Stomach (tissue), 9 donors: ENCODE measurements around the gene GAP43. TPM values are rescaled to one million over a fixed set of nuclear protein-coding genes. Genes with fewer than 3 reads are reported as not detected.

ENCODE experiments used
- DNase-seq, 2 donors: peaks; one replicate each; pipeline versions ENCODE4 v3.0.0 to v3.0.0-alpha.2; 2013 to 2019
- H3K27ac ChIP-seq, 5 donors: fragments of 200-600 bp in 4 of 5; sonication (generic) in 4 of 5; one replicate each; pipeline ENCODE4 v1.5.1; 2013 to 2019; ENCODE audit warnings: mild to moderate bottlenecking in 1 of 5, moderate library complexity in 1 of 5
- H3K27me3 ChIP-seq, 3 donors: fragments of 200-600 bp; sonication (generic); one replicate each; pipeline ENCODE4 v1.5.1; 2017 to 2019; ENCODE audit warnings: mixed run types in 1 of 3
- H3K36me3 ChIP-seq, 4 donors: fragments of 200-600 bp; sonication (generic); 1 replicate in 3 of 4; 2 replicates in 1 of 4; pipeline ENCODE4 v1.5.1; 2016 to 2019
- H3K4me1 ChIP-seq, 4 donors: fragments of 200-600 bp; sonication (generic); one replicate each; pipeline ENCODE4 v1.5.1; 2016 to 2019
- H3K4me3 ChIP-seq, 4 donors: fragments of 200-600 bp; sonication (generic) in 3 of 4; one replicate each; pipeline ENCODE4 v1.5.1; 2016 to 2019; ENCODE audit warnings: mild to moderate bottlenecking in 1 of 4
- H3K9me3 ChIP-seq, 4 donors: fragments of 200-600 bp; sonication (generic); one replicate each; pipeline ENCODE4 v1.5.1; 2016 to 2019
- EP300 ChIP-seq: sonication (generic); formaldehyde crosslinking; IDR thresholded peaks from one replicate; pipeline ENCODE4 v1.6.1; 2017; ENCODE audit warnings: antibody characterized with exemption
- POLR2A ChIP-seq, 4 donors: fragments of 450-650 bp; IDR thresholded peaks; one replicate each; pipeline ENCODE4 v1.6.1; 2016; ENCODE audit warnings: antibody characterized with exemption in 4 of 4, control low read depth in 2 of 4, mild to moderate bottlenecking in 1 of 4, moderate library complexity in 1 of 4
- POLR2AphosphoS5 ChIP-seq, 3 donors: sonication (generic); formaldehyde crosslinking; IDR thresholded peaks; one replicate each; pipeline ENCODE4 v1.6.1; 2016; ENCODE audit warnings: antibody characterized with exemption in 3 of 3
- WGBS, 5 donors: extraction: QIAGEN DNeasy Blood & Tissue Kit in 3 of 5; methylation state at CpG; one replicate each; pipeline versions ENCODE4 v1.1.5 to v1.1.7; 2013 to 2018; 5-methylcytosine and 5-hydroxymethylcytosine counted together
- intact Hi-C: fragments of 100-400 bp; cut with DNase I; formaldehyde crosslinking; loops from one replicate; pipeline ENCODE4 v1.15.1; 2023; ENCODE audit warnings: low total_unique reads
- polyA plus RNA-seq, 3 donors: library from polyadenylated mRNA; stranded (reverse); fragments of 200-250 nt; gene quantifications; one replicate each; pipeline ENCODE4 v1.2.3, GENCODE V29; 2013
- total RNA-seq, 5 donors: library from RNA; depleted of rRNA; stranded (reverse); fragments of >200 nt; gene quantifications; one replicate each; pipeline versions ENCODE4 v1.1.0 to v1.2.3, GENCODE V29; 2014 to 2016
- TF ChIP-seq, protein P1 (sequence below), 7 experiments: fragments of 450-650 bp in 4 of 7; fragments of 200-600 bp in 3 of 7; sonication (generic) in 3 of 7; IDR thresholded peaks; one replicate each; pipeline ENCODE4 v1.5.1; 2016 to 2019; ENCODE audit warnings: antibody characterized with exemption in 7 of 7, control low read depth in 2 of 7, mild to moderate bottlenecking in 1 of 7
- donor health status: healthy with polysubstance abuse.
- donor health status: Bipolar disorder and iron deficiency.
- donor health status: healthy.

Gene GAP43
- total and polyA plus RNA-seq, 8 donors, result 1.00 to 4.8 (median 1.4) TPM; not detected in 2

DNA sequence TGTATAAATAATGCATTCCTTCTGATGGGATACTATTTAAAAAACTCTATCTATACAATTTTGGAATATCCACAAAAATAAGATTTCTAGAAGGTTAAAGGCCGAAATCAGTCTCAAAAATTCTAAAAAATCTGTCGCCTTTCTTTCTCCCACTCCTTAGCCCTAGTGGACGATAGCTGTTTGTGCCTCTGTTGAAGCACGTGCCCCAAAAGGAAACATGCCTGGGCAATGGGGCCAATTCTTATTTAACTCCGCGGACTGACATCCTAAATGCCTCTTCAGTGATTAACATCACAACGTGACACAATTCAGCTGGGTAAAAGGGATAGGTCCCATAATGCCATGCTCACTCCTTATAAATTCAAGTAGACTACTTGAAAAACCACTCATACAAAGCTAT, 65.1 kb downstream of the GAP43 start:
- DNase-seq, result no peak
- no peaks in the 10 kb centered on the region for H3K36me3 ChIP-seq
- WGBS, 5 donors, result 92 to 93% (median 92%) methylated on average over 7 of the region's 7 CpGs
- no peaks in the 10 kb centered on the region for H3K27me3 ChIP-seq
- H3K4me1 ChIP-seq, result peaks cover 0 to 4% (median 0%) of the 10 kb centered on the region in 4 donors
- no peak overlapping the region for H3K4me3 ChIP-seq
- TF ChIP-seq POLR2A (IDR thresholded peaks at IDR 0.05) (no peak), EP300 (no peak), POLR2AphosphoS5 (IDR thresholded peaks at IDR 0.05) (no peak)
- TF ChIP-seq, protein P1, sequence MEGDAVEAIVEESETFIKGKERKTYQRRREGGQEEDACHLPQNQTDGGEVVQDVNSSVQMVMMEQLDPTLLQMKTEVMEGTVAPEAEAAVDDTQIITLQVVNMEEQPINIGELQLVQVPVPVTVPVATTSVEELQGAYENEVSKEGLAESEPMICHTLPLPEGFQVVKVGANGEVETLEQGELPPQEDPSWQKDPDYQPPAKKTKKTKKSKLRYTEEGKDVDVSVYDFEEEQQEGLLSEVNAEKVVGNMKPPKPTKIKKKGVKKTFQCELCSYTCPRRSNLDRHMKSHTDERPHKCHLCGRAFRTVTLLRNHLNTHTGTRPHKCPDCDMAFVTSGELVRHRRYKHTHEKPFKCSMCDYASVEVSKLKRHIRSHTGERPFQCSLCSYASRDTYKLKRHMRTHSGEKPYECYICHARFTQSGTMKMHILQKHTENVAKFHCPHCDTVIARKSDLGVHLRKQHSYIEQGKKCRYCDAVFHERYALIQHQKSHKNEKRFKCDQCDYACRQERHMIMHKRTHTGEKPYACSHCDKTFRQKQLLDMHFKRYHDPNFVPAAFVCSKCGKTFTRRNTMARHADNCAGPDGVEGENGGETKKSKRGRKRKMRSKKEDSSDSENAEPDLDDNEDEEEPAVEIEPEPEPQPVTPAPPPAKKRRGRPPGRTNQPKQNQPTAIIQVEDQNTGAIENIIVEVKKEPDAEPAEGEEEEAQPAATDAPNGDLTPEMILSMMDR (IDR thresholded peaks at IDR 0.05), result no peak
- intact Hi-C loops, result loop anchor here (5.0 kb wide), 1 partner anchor 471 kb away; no protein-coding TSS in a partner anchor
- no peaks in the 10 kb centered on the region for H3K9me3 ChIP-seq
- no peak overlapping the region for H3K27ac ChIP-seq

DNA sequence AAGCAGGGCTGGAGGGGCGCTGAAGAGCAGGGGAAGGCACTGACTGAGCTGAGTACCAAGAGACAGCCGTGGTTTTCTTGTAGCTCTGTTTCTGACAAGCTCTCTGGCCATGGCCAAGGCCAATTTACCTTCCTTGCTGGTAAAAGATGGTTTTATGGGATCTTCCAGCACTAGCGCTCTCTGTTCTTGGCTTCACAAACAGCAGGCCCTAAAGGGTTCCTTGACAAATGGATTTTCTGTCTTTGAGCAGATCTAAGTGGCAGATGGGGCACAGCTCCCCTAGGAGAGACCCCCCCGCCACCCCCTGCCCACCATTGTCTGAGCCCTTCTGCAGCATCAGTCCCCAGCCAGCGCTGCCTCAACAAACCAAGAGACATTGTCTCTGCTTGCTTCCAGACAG, 66.6 kb downstream of the GAP43 start:
- no peaks in the 10 kb centered on the region for H3K36me3 ChIP-seq
- no peaks in the 10 kb centered on the region for H3K9me3 ChIP-seq
- H3K4me1 ChIP-seq, result peaks cover 0 to 4% (median 0%) of the 10 kb centered on the region in 4 donors
- no peak for TF ChIP-seq EP300
- TF ChIP-seq, protein P1 (IDR thresholded peaks at IDR 0.05), result no peak
- no peak for TF ChIP-seq POLR2AphosphoS5 (IDR thresholded peaks at IDR 0.05)
- TF ChIP-seq POLR2A (IDR thresholded peaks at IDR 0.05), result no peak
- H3K27me3 ChIP-seq, result no peaks in the 10 kb centered on the region
- intact Hi-C loops, result loop anchor here (5.0 kb wide), 1 partner anchor 473 kb away; no protein-coding TSS in a partner anchor
- no peak for DNase-seq
- H3K27ac ChIP-seq, result no peak overlapping the region
- 82 to 91% (median 88%) methylated on average over 5 of the region's 5 CpGs for WGBS, 5 donors
- no peak overlapping the region for H3K4me3 ChIP-seq

DNA sequence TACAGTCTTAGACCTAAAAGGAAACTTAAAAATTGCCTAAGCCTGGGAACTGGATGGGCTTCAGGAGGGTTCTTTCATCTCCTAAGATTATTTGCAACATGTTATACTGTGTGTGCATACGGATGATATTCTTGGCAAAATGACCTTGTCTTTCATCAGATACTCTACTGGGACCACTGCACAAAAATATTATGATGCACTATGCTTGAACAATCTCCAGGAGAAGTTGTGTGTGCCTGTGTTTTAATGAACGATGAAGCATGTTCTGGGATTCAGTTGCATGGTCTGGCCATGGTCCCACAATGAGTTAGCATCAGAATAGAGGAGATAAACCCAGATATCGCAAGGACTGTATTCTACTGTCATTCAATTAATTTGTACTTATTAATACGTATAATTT, 68.7 kb downstream of the GAP43 start:
- no peaks in the 10 kb centered on the region for H3K9me3 ChIP-seq
- H3K4me3 ChIP-seq, result no peak overlapping the region
- H3K4me1 ChIP-seq, result peaks cover 0 to 4% (median 0%) of the 10 kb centered on the region in 4 donors
- 77 to 89% (median 84%) methylated on average over 4 of the region's 4 CpGs for WGBS, 5 donors
- H3K27ac ChIP-seq, result no peak overlapping the region
- H3K36me3 ChIP-seq, result no peaks in the 10 kb centered on the region
- H3K27me3 ChIP-seq, result no peaks in the 10 kb centered on the region
- intact Hi-C loops, result no loop called here
- TF ChIP-seq POLR2A (IDR thresholded peaks at IDR 0.05) (no peak), POLR2AphosphoS5 (IDR thresholded peaks at IDR 0.05) (no peak), EP300 (no peak)
- TF ChIP-seq, protein P1 (IDR thresholded peaks at IDR 0.05), result no peak
- DNase-seq, result peak in 1 of 2 donors; percentile 14

DNA sequence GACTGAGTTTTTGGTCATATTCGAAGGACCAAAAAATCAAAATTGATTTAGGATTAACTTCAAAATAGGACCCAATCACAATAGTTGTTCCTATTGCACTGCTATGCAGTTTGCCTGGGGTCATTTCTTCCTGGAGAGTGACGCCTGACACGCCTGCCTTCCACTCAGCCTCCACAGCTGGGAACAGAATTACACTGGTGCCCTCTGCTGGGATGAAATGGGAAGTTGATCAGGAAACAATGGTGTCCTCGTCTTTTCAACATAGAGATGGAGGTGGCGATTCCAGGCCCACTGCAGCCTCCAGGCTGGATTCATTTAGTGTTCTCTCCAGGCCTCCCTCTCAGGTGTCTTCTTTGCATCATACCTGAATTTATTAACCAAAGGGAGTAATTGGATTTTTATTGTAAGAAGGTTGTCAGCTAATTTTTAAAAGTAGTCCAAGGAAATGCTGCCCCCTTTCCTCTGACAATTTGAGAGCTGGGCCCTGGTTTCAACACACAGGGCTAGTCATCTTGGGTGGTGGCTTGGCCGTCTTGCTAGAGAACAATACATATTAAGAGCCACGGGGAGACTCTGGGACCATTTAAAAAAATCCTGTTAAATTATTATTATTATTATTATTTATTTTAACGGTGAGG, 69.7 kb downstream of the GAP43 start:
- peaks cover 0 to 4% (median 0%) of the 10 kb centered on the region in 4 donors for H3K4me1 ChIP-seq
- intact Hi-C loops, result no loop called here
- H3K36me3 ChIP-seq, result no peaks in the 10 kb centered on the region
- H3K4me3 ChIP-seq, result no peak overlapping the region
- TF ChIP-seq POLR2AphosphoS5 (IDR thresholded peaks at IDR 0.05), result peak in 1 of 3 donors; percentile 53
- no peak for TF ChIP-seq POLR2A (IDR thresholded peaks at IDR 0.05)
- no peak for TF ChIP-seq EP300
- TF ChIP-seq, protein P1 (IDR thresholded peaks at IDR 0.05), result peak in 5 of 7 experiments; percentile 61 to 74 (median 72)
- WGBS, 5 donors, result 20 to 25% (median 21%) methylated on average over 8 of the region's 8 CpGs
- H3K27ac ChIP-seq, result no peak overlapping the region
- DNase-seq, result peak; percentile 69 to 91
- no peaks in the 10 kb centered on the region for H3K27me3 ChIP-seq
- H3K9me3 ChIP-seq, result no peaks in the 10 kb centered on the region
